SKM-1 treated with dmso at 0.1 percent for 144 hours (cell line): Measurements from ENCODE around the gene KRTAP24-1.
A peak's percentile ranks its signal among the peaks of the same experiment; 100 is the strongest.

Experiments used
- DNase-seq: peaks from one replicate; lab custom pipeline; 2025; ENCODE audit not compliant: unreplicated experiment; lab: John Stamatoyannopoulos, UW

The KRTAP24-1 gene

GRCh38 chr21:30282850-30283249 is at the start of gene KRTAP24-1:
KRTAP24-1 (minus strand) TSS chr21:30282950; CDS start chr21:30282932, 18 bp downstream.
- no peak for DNase-seq

DNA sequence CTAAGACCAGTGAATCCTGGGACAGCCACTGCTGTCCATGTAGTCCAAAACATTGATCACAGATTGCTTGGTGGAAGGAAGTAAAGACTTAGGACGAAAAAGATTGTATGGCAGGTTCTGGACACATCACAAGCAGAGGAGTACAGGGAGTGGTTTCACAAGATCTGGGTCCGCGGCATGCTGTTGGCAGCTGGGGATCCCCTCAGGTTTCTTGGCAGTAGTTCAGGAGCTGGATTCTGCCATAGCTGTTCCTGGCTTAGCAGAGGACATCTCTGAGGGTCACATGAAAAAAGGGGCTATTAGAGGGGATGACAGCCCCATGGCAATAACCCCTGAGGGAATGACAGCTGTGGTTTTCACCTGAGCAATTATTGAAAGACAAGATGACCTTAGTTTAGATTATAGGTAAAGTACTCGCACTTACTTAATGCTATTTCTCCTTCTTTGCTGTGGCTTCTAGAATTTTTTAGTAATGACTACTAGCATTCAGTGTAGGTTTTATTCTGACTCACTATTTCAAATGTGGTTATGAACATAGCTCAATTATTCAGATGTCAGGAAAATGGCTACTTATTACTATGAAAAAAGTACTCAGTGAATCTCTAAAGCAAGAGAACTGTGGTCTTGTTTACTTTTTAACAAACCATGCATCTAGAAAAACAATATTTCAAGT is 46.6 kb upstream of the KRTAP24-1 start:
- no peak for DNase-seq

- DNase-seq = no peak
These were observed 43.6 kb upstream of the KRTAP24-1 start for GRCh38 chr21:30326390-30326789.

- DNase-seq = no peak
These were observed 37.5 kb upstream of the KRTAP24-1 start, which contains the start of gene KRTAP26-1 for GRCh38 chr21:30320215-30320614. KRTAP26-1 (minus strand) TSS chr21:30320315; CDS start chr21:30320035, 280 bp downstream.

DNA sequence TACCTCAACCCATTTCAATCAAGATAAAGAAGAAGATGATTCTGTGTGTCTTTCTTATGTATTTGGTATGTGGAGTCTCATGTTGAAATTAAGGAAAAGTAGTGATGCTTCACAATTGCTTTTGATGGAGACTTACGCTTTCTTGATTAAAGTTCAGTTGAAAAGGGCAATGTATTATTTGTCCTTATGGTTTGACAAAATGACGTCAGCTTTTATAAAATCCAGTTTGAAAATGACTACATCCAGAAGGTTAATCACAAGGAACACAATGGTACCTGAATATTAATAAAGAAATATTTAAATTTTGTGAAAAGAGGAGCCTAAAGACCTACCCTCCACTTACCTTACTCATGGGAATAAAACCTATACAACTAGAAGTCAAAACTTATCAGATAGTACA is 33.0 kb upstream of the KRTAP24-1 start:
- no peak for DNase-seq

- no peak for DNase-seq
These were observed 24.1 kb upstream of the KRTAP24-1 start for GRCh38 chr21:30306884-30307283.

DNA sequence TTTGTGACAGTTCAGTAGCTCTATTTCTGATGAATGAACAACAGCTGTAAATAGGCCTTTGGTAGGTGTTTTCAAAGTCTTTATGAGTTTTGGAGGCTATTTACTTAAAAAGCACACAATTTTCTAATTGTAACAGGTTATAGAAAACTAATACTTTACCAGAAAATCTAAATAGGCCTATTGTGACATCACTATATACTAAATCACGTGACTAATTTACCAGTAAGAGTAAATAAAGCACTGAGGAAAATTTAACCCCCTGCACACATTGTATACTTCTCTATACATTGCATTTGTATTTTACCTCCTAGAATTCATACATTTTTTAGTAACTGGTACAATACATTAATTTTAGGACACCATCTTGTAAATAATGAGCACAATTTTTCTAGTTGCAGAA is 22.4 kb upstream of the KRTAP24-1 start:
- no peak for DNase-seq

DNA sequence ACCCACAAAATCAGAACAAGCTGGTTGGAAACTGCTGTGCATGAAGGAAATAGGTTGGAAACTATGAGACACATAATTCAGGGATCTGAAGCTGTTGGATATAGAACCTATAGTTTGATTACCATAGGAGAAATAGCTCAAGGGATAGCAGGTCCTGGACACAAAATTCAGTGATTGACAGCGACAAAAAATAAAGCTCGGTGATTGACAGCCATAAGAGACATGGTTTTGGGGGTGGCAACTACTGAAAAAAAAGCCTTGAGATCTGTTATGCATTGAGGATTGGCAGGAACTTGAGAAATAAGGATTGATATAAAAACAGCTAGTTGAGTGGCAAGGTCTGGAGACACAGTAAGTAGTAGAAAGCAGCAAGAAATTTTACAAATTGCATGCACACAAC is 6.5 kb upstream of the KRTAP24-1 start, which contains the start of gene KRTAP25-1:
KRTAP25-1 (minus strand) TSS at position 300 of the 400 bp plus-strand sequence; CDS start at position 276, 24 bp downstream.
- no peak for DNase-seq

- DNase-seq = no peak
These were observed 11.1 kb downstream of the KRTAP24-1 start for GRCh38 chr21:30271611-30272010.

DNA sequence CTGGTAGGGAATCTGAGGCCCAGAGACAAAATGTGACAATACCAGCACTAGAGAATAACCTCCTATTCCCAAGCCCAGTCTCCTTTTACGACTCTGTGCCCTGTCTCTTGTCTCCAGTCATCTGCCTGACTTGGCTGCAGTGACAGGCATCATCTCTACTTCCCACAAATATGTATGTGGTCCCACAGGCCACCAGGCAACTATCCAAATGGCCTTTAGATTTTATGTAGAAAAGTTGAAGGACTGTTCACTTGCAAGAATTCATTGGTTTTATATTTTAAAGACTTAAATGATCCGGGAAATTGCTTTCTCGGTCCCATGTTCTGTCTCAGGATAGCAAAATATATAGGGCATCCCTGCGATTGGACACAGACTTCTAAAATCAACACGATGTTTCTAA is 11.6 kb downstream of the KRTAP24-1 start:
- DNase-seq = no peak

DNA sequence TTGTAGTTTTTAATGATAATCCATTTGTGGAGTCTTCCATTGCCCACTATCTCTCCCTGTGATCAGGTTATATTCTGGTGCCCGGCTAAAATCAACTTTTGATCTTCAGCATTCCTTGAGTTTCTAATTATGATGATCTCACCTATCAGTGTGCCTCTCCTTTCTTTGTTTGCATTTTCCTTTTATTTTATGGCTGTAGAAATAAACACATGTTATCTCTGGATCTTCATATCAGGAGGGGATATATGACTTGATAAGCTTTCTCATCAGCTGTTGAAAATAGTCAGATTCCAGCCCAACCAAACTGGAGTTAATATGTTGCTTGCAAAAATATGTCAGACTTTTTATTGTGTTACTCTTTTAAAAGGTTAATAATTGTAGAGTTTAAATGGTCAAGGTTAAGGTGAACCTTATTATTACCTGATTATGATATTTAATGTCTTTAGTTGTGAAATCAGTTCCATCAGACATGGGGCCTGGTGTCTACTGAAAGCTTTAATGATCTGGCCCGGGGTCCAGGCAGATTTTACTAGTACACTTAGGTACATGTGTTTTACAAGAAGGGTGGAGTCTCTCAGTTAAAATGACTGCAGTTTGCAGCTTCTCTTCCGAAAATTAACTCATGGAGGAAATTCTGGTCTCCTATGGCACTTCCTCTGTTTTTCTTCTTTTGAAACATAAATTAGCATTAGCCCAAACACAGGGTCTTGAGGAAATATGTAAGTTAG is 12.8 kb downstream of the KRTAP24-1 start:
- DNase-seq = no peak

DNA sequence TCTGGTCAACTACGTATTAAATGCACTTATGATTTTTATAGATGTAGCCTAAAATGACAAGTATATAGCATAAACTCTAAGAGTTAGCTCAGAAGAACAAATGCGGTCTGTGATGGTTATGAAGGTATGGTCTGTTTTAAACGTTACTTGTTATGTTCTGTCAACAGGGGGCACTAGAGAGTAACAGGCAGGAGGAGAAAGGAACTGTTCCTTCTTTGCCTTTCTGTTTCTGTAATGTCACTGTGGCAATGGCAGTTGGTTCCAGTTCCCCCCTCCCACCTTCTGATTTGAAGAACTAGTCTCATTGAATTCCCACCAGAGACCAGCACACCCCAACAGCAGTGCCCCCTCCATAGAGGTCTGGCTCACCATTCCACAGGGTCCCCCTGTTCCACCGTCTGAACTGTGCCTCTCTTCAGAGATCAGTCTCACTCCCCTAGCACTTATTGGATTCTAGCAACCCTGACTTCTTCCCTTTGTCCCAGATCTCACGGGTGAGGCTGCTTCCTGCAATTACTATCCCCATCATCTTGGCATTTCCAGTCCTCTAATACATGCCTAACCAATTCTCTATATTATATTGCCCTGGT is 14.0 kb downstream of the KRTAP24-1 start:
- DNase-seq = peak; percentile 42

- no peak for DNase-seq
These were observed 25.0 kb downstream of the KRTAP24-1 start for GRCh38 chr21:30257773-30258172.

- no peak for DNase-seq
These were observed 26.6 kb downstream of the KRTAP24-1 start for GRCh38 chr21:30256100-30256499.

DNA sequence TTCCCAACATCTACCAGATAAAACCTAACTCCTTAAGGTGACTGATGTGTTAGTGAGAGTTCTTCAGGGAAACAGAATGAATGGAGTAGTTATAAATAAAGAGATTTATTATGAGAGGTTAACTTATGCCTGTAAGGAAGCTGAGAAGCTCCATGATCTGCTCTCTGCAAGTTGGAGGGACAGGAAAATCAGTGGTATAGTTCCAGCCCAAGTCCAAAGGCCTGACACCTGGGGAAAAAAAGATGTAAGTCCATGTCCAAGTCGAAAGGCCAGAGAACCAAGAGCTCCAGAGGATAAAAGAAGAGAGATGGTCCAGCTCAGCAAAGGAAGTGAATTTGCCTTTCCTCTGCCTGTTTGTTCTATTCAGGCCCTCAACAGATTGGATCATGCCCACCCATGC is 27.1 kb downstream of the KRTAP24-1 start:
- no peak for DNase-seq

GRCh38 chr21:30251781-30252180 is 31.0 kb downstream of the KRTAP24-1 start:
- DNase-seq = no peak

- DNase-seq = no peak
These were observed 32.8 kb downstream of the KRTAP24-1 start for GRCh38 chr21:30249936-30250335.

- no peak for DNase-seq
These were observed 33.9 kb downstream of the KRTAP24-1 start for GRCh38 chr21:30248844-30249243.

DNA sequence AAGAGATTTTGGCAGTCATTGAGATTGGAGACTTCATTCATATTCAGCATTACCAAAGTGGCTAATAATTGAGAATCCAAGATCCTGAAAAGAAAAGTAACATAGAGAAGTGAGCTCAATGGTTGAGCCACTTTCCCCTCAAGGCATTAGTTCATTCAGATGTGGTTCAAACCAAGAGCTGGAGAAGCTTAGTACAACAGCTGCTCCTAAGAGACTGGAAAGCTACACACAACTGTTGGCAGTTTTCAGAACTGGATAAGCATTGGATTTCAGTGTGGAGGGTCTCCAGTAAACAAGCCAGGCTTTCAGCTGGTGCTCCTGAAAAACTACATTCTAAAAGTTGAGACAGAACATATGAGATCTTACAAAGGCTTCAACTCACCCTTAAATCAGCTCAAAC is 37.7 kb downstream of the KRTAP24-1 start:
- no peak for DNase-seq

DNA sequence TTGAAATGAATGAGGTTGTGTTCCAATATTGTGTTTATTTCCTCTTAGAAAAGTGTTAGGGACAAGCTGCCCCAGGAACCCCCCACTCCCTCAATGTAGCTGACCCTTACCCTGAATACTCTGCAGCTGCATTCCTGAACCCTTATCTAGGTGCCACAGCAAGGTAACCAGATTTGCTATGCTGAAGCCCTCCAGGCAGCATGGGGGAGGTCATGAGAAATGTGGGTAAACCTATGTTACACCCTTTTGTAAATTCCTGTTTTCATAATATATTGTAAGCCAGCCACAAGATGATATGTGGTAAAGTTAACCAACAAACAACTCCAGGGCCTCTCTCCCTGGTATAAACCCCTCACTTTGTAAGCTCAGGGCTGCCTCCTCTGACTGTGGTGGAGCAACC is 39.1 kb downstream of the KRTAP24-1 start:
- no peak for DNase-seq

- DNase-seq = no peak
These were observed 42.1 kb downstream of the KRTAP24-1 start for GRCh38 chr21:30240661-30241060.

GRCh38 chr21:30238168-30238567 is 44.6 kb downstream of the KRTAP24-1 start:
- no peak for DNase-seq
